ENCODE results near the gene MTA1. TPM values are rescaled to one million over a fixed set of nuclear protein-coding genes. Genes with fewer than 3 reads are reported as not detected.

Gene MTA1
- total RNA-seq, 1 experiment from 2014 or later = 15.3 TPM

- no peak for DNase-seq (ENCODE audit: low read depth)
These were observed 41.0 kb downstream of the MTA1 start for GRCh38 chr14:105460616-105461015.

- no peak for DNase-seq (ENCODE audit: low read depth)
These were observed 42.3 kb downstream of the MTA1 start for GRCh38 chr14:105461903-105462302.

- no peak for DNase-seq (ENCODE audit: low read depth)
These were observed 44.9 kb downstream of the MTA1 start for GRCh38 chr14:105464501-105464900.

GRCh38 chr14:105465209-105466031 is 45.8 kb downstream of the MTA1 start:
- DNase-seq (ENCODE audit: low read depth) = peak; percentile 55

DNA sequence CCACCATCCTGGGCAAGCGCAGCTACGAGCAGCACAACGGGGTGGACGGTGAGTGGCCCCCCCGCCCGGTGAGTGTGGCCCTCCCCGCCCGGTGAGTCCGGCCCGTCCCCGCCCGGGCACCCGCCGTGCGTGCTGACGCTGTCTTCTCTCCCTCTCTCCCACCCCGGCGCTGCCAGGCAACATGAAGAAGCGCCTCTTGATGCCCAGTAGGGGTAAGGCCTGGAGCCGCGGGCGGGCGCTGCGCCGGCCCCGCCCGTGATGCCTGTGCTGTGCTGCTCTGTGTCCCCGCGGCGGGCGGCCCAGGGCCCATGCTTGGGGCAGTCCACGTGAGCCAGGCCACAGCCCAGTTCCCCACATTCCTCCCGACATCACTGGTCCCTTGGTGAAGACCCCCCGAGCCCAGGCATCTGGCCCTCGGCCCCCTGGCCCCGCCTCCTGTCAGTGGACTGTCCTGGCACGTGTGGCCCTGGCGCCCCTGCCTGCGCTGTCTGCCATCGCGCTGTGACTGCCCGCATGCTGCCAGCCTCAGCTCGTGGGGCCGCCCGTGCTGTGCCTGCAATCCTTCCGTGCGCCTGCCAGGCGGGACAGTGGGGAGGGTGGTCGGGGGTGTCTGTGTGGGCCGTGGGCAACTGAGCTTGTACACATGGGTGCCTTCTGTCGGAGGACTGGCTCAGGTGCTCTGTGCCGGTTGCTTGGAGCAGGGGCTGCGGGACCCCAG is 47.1 kb downstream of the MTA1 start:
- no peak for DNase-seq (ENCODE audit: low read depth)

DNA sequence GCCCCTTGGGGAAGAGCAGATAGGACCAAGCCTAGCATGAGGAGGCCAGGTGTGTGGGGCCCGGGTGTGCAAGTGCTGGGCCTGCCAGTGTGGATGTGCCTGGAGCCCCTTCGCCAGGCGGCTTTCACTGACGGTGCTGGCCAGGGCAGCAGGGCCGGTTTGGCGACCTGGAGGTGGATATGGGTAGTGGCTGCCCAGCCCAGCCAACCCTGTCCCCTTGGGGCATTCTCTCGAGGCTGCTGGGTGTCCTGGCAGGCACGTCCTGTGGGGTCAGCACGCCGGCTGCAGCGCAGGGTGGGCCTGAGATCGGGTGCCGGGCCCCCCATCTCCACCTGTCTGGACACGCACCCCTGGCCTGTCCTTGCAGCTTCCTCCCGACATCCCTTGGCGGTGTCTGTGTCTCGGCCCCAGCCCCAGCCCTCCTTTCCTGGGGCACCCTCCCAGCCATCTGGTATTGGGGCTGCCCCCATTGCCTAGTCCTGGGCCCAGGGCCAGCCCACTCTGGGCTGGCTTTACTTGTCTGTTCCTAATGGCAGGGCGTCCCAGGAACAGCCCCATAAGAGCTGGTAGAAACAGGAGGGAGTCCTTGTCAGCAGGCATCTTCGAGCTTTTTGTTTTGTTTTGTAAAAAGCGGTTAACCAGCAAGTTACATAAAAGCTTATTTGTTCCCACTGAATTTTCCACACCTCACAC is 47.8 kb downstream of the MTA1 start:
- no peak for DNase-seq (ENCODE audit: low read depth)

- DNase-seq (ENCODE audit: low read depth) = no peak
These were observed 48.4 kb downstream of the MTA1 start for GRCh38 chr14:105467942-105468471.

- no peak for DNase-seq (ENCODE audit: low read depth)
These were observed 49.1 kb downstream of the MTA1 start for GRCh38 chr14:105468621-105469241.

DNA sequence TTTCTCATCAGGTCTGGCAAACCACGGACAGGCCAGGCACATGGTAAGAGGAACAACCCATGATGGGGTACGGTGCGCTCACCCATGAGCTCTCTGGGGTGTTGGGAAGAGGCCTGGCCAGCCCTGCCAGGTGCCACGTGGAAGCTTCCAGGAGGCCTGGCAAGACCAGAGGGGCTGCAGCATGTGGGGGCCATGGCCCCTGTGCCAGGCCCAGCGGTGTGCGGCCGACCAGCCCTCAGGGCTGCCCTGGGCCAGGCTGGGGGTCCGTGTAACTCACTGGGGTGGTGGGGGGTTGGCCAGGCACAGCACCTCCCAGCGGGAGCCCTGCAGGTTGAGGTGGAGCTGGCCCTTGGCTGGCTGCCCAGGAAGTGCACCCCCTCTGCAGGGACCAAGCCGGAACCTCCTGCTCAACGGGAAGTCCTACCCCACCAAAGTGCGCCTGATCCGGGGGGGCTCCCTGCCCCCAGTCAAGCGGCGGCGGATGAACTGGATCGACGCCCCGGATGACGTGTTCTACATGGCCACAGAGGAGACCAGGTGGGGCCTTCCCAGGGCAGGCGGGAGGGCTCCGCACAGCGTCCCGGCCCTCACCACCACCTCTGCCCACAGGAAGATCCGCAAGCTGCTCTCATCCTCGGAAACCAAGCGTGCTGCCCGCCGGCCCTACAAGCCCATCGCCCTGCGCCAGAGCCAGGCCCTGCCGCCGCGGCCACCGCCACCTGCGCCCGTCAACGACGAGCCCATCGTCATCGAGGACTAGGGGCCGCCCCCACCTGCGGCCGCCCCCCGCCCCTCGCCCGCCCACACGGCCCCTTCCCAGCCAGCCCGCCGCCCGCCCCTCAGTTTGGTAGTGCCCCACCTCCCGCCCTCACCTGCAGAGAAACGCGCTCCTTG is 50.1 kb downstream of the MTA1 start:
- no peak for DNase-seq (ENCODE audit: low read depth)

DNA sequence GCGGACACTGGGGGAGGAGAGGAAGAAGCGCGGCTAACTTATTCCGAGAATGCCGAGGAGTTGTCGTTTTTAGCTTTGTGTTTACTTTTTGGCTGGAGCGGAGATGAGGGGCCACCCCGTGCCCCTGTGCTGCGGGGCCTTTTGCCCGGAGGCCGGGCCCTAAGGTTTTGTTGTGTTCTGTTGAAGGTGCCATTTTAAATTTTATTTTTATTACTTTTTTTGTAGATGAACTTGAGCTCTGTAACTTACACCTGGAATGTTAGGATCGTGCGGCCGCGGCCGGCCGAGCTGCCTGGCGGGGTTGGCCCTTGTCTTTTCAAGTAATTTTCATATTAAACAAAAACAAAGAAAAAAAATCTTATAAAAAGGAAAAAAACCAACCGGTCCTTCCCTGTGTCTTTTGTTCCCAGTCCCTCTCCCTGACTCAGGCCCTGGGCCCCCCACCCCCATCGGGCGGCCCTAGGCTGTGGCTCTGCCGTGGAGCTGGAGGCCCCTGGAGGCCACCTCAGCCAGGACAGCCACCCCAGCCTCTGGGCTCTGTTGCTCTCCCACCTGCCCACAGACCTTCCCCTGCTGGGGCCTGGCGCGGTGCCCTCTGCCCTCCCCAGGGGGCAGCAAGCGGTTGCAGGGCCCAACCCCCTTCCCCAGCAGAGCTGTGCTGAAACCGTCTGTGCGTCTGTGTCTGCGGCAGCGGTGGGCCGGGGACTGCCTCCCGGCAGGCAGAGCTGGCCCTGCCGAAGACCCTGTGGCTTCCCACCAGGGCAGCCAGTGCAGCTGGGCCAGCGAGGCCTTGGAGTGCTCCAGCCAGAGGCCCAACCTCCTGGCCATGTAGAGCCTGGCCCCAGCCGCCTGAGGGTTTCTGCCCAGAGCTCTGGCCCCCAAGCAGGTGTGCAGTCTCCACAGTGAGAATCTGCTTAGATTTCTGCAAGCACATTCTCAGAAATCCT is 51.0 kb downstream of the MTA1 start:
- DNase-seq (ENCODE audit: low read depth) = no peak

- no peak for DNase-seq (ENCODE audit: low read depth)
These were observed 51.7 kb downstream of the MTA1 start for GRCh38 chr14:105471297-105471821.

GRCh38 chr14:105471823-105472485 is 52.3 kb downstream of the MTA1 start:
- DNase-seq (ENCODE audit: low read depth) = no peak

DNA sequence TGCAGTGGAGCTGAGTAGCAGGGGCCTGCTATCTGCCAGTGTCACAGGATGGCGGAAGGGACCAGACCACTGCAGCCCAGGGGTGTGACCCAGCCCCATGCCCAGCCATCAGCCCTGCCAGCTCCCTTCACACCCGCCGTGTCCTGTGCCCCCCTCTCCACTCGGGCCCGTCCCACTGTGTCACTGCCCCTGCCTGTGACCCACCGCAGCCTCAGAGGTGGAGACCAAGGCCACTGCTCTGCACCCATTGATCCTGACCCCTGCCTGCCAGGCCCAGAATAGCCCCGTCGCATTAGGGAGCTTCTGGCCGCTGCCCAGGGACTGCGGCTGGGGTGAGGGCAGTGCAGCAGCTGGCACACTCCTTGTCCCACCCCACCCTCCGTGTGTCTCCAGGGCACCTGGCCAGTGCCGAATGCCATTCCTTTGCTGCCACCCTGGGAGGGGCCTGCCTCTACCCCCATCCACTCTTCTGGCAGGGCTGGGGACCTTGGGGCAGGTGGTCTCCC is 52.9 kb downstream of the MTA1 start:
- no peak for DNase-seq (ENCODE audit: low read depth)

DNA sequence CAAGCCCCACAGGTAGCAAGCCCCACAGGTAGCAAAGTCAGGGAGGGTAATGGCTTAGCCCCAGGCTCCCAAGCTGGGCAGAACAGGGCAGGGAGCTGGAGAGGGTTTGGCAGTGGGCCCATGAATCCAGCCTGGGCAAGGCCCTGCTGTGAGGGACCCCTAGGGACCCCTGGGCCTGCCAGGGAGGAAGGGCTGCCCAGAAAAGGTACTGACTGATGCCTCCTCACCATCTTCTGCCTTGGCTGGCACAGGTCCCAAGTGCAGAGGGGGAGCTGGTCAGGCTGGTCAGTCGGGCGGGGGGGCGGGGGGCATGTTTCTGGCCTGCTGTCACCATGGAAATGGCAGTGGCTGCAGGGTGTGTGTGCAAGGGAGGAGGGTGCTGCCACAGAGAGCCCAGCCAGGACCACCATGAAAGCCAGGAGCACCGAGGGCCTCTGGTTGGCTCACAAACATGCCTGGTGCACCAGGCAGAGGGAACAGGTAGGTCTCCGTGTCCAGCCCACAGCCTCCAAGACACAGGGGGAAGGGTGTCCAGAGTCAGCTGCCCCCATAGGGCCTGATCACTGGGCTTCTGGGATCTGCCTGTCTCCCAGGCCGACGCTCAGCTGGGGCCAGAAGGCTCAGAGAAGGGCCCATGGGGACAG is 53.5 kb downstream of the MTA1 start:
- peak; percentile 26 for DNase-seq (ENCODE audit: low read depth)

- DNase-seq (ENCODE audit: low read depth) = peak; percentile 89
These were observed 54.3 kb downstream of the MTA1 start for GRCh38 chr14:105473677-105474482.

GRCh38 chr14:105474483-105475268 is 55.0 kb downstream of the MTA1 start, which contains the start of gene CRIP2:
Gene CRIP2, plus strand, starts transcription at chr14:105474821. Its CDS starts 42 bp downstream, at chr14:105474863.
- DNase-seq (ENCODE audit: low read depth) = peak; percentile 48

All from RPMI7951 (cell line).